Endothelial cell of umbilical vein (primary cell): Measurements from ENCODE around the gene REG3G. TPM values are rescaled to one million over a fixed set of nuclear protein-coding genes. Genes with fewer than 3 reads are reported as not detected.

ENCODE experiments used
- BruUV-seq: library from RNA; stranded (reverse); fragments of 400-500 nt; replicated peaks from 2 replicates; lab custom pipeline; 2021; lab: Mats Ljungman, UMichigan
- CTCF ChIA-PET: fragments of 300-600, 350-600 bp; sonication (Branson Sonifier 250); formaldehyde crosslinking; loops from one replicate; lab custom pipeline; 2021; ENCODE audit warnings: antibody characterized with exemption, inconsistent platforms; lab: Charles Lee
- POLR2A ChIA-PET: fragments of 300-600, 350-600 bp; sonication (Branson Sonifier 250); formaldehyde crosslinking; loops from one replicate; lab custom pipeline; 2021; ENCODE audit warnings: antibody characterized with exemption, inconsistent platforms; lab: Charles Lee
- DNase-seq: peaks from one replicate; pipeline ENCODE4 v3.0.0-alpha.2; 2011; ENCODE audit warnings: low read depth, low spot score
- FAIRE-seq: peaks from 2 replicates; lab custom pipeline; 2011; peaks lifted over from hg19 to GRCh38; lab: Jason Lieb, UNC
- H2AFZ ChIP-seq: 2 replicates; pipeline ENCODE4 v1.6.0; 2012; ENCODE audit warnings: low read depth, low read length, control low read depth, inconsistent platforms
- H3K27ac ChIP-seq: 2 replicates; pipeline ENCODE4 v1.5.1; 2011; ENCODE audit warnings: low read depth, mild to moderate bottlenecking, control low read depth, low read length, moderate library complexity; ENCODE audit not compliant: insufficient read depth
- H3K27me3 ChIP-seq, 2 experiments: 2 replicates each; pipeline versions ENCODE4 v1.6.0 to v1.6.1; 2011; ENCODE audit warnings: low read length in 2 of 2, mixed read lengths in 1 of 2; ENCODE audit not compliant: control insufficient read depth in 2 of 2, insufficient read depth in 2 of 2
- H3K36me3 ChIP-seq, 2 experiments: 2 replicates in 1 of 2; 3 replicates in 1 of 2; pipeline ENCODE4 v1.5.1; 2011; ENCODE audit warnings: low read length in 2 of 2, mild to moderate bottlenecking in 1 of 2, moderate library complexity in 1 of 2; ENCODE audit not compliant: control insufficient read depth in 2 of 2, insufficient read depth in 2 of 2; ENCODE audit errors: extremely low read depth in 1 of 2
- H3K4me1 ChIP-seq: 3 replicates; pipeline ENCODE4 v1.5.1; 2011; ENCODE audit warnings: mild to moderate bottlenecking, low read length; ENCODE audit not compliant: control insufficient read depth, insufficient read depth; ENCODE audit errors: extremely low read depth
- H3K4me2 ChIP-seq: 2 replicates; pipeline ENCODE4 v1.6.1; 2011; ENCODE audit warnings: low read length, control low read depth, mixed read lengths; ENCODE audit not compliant: insufficient read depth
- H3K4me3 ChIP-seq, 3 experiments: fragments of 200-600 bp in 1 of 3; sonication (generic), shearing (Covaris generic) in 1 of 3; replicated peaks in 1 of 3; 2 replicates each; pipeline ENCODE4 v1.5.1; 2011 to 2016; ENCODE audit warnings: control low read depth in 3 of 3, low read length in 3 of 3, mild to moderate bottlenecking in 2 of 3, inconsistent platforms in 1 of 3, low read depth in 1 of 3, moderate library complexity in 1 of 3; ENCODE audit not compliant: insufficient read depth in 1 of 3
- H3K79me2 ChIP-seq: 2 replicates; pipeline ENCODE4 v1.6.0; 2012; ENCODE audit warnings: low read length, inconsistent platforms; ENCODE audit not compliant: control insufficient read depth, insufficient read depth
- H3K9ac ChIP-seq: replicated peaks from 2 replicates; pipeline ENCODE3; 2011; ENCODE audit warnings: low read length, control low read depth; ENCODE audit not compliant: insufficient read depth; ENCODE audit errors: extremely low read depth
- H3K9me1 ChIP-seq: replicated peaks from 3 replicates; pipeline ENCODE4 v1.6.0; 2011; ENCODE audit warnings: mild to moderate bottlenecking, low read length; ENCODE audit not compliant: control insufficient read depth, insufficient read depth; ENCODE audit errors: extremely low read depth
- H3K9me3 ChIP-seq: replicated peaks from 2 replicates; pipeline ENCODE4 v1.5.1; 2012; ENCODE audit warnings: low read length, inconsistent platforms; ENCODE audit not compliant: control insufficient read depth, insufficient read depth
- H4K20me1 ChIP-seq: replicated peaks from 2 replicates; pipeline ENCODE3; 2011; ENCODE audit warnings: mild to moderate bottlenecking, low read length; ENCODE audit not compliant: control insufficient read depth, insufficient read depth; ENCODE audit errors: extremely low read depth
- CTCF ChIP-seq, 2 donors: IDR thresholded peaks; 1 replicate in 1 of 2; 2 replicates in 1 of 2; pipeline ENCODE4 v1.5.1; 2011; ENCODE audit warnings: low read length in 2 of 2, mild to moderate bottlenecking in 2 of 2, moderate library complexity in 2 of 2, control low read depth in 1 of 2, inconsistent platforms in 1 of 2, low read depth in 1 of 2; ENCODE audit not compliant: insufficient read depth in 1 of 2; ENCODE audit errors: extremely low read depth in 1 of 2
- EZH2 ChIP-seq: IDR thresholded peaks from 2 replicates; pipeline ENCODE4 v1.6.1; 2012; ENCODE audit warnings: borderline replicate concordance, low read depth, mild to moderate bottlenecking, moderate library complexity, low read length, inconsistent platforms; ENCODE audit not compliant: severe bottlenecking
- FOS ChIP-seq: IDR thresholded peaks from 2 replicates; pipeline ENCODE4 v1.6.1; 2011; ENCODE audit warnings: mild to moderate bottlenecking, low read length, moderate library complexity, borderline replicate concordance; ENCODE audit not compliant: insufficient read depth
- GATA2 ChIP-seq: IDR thresholded peaks from 2 replicates; pipeline ENCODE4 v1.7.0; 2011; ENCODE audit warnings: low read depth, mild to moderate bottlenecking, moderate library complexity, mixed read lengths, low read length; ENCODE audit not compliant: insufficient read length, insufficient read depth
- JUN ChIP-seq: IDR thresholded peaks from 2 replicates; pipeline ENCODE4 v1.6.1; 2011; ENCODE audit warnings: borderline replicate concordance, low read depth; ENCODE audit not compliant: insufficient read length, insufficient read depth
- MAX ChIP-seq: IDR thresholded peaks from 2 replicates; pipeline ENCODE4 v1.6.1; 2011; ENCODE audit not compliant: insufficient read depth, insufficient read length
- MYC ChIP-seq: IDR thresholded peaks from one replicate; pipeline ENCODE4 v1.6.1; 2011; ENCODE audit warnings: mild to moderate bottlenecking, low read depth, low read length
- POLR2A ChIP-seq: IDR thresholded peaks from 2 replicates; pipeline ENCODE4 v1.6.1; 2012; ENCODE audit warnings: low read depth, mild to moderate bottlenecking, control low read depth, low read length
- POLR2AphosphoS5 ChIP-seq: IDR thresholded peaks from 2 replicates; pipeline ENCODE4 v1.6.1; 2012; ENCODE audit warnings: low read depth, mild to moderate bottlenecking, control low read depth, low read length, moderate library complexity; ENCODE audit not compliant: insufficient read depth
- dilution Hi-C: fragments of 300-500 bp; cut with MboI; formaldehyde crosslinking; loops from one replicate; pipeline ENCODE4 v1.15.0; 2019; ENCODE audit warnings: low sequenced_read_pairs; ENCODE audit not compliant: extremely low pct_ligation_motif_present
- intact Hi-C: fragments of 100-400 bp; cut with micrococcal nuclease; formaldehyde crosslinking; loops from one replicate; pipeline ENCODE4 v1.10.0; 2022
- polyA plus RNA-seq, 4 experiments: library from polyadenylated mRNA; depleted of rRNA in 3 of 4; stranded (reverse) in 3 of 4; unstranded in 1 of 4; fragments of >200 nt; gene quantifications; 2 replicates each; pipeline versions ENCODE4 v1.2.1 to v1.2.3, GENCODE V29; 2011 to 2012; ENCODE audit warnings: missing spikeins in 1 of 4
- total RNA-seq: library from RNA; stranded (reverse); gene quantifications from 2 replicates; pipeline ENCODE4 v1.2.3, GENCODE V29; 2021

The REG3G gene
- total and polyA plus RNA-seq, 2 donors (not counting 3 experiments of a cell fraction or from before 2014, with no cell fraction given), result not detected

DNA sequence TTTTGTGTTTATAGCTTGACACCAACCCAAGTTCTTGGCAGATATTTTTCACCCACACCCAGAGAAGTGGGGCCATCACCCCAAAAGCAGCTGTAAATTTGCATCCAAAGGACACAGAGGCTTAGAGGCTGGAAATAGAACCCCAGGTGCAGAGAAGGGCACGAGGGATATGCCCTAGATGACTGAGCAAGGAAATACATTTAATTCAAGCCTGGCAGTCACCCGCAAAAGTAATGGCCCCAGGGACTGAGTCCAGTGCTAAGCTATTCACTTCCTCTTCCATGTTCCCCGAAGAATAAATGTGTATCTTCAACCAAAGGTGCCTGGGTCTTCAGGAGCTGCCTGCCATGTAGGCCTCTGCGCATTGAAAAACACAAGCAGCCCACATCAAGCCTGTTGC is 14.0 kb upstream of the REG3G start:
- Histone ChIP-seq H3K4me3 (no peak overlapping the region), H3K4me2 (no peak overlapping the region), H3K27ac (no peak overlapping the region), H3K9ac (no peak overlapping the region), H4K20me1 (no peaks in the 10 kb centered on the region), H3K79me2 (no peaks in the 10 kb centered on the region), H3K27me3 (no peaks in the 10 kb centered on the region), H3K4me1 (no peaks in the 10 kb centered on the region), H3K9me3 (no peaks in the 10 kb centered on the region), H3K9me1 (no peaks in the 10 kb centered on the region), H3K36me3 (no peaks in the 10 kb centered on the region), H2AFZ (no peak overlapping the region)
- DNase-seq, result no peak
- intact Hi-C loops (no loop called here), dilution Hi-C loops (no loop called here)
- POLR2A ChIA-PET, result no interaction called here
- no peak for FAIRE-seq
- CTCF ChIA-PET, result interaction anchor here (1.2 kb wide), 1 partner anchor 13 kb away, joined by 3 read pairs; no protein-coding TSS in a partner anchor
- no TSS peak for BruUV-seq
- TF ChIP-seq MYC (no peak), GATA2 (no peak), MAX (no peak), POLR2AphosphoS5 (no peak), JUN (no peak), FOS (no peak), EZH2 (no peak), CTCF (IDR thresholded peaks at IDR 0.05; ENCODE audit: extremely low read depth in 1 of 2, insufficient read depth in 1 of 2, low read depth in 1 of 2, low read length in 2 of 2) (no peak), POLR2A (no peak)
